GM10266 (cell line): ENCODE data around the gene FAM193A.
"Not testable (repeated sequence)": the region's sequence is repeated elsewhere in the genome, so short reads cannot be mapped to it uniquely, and the experiment has no call there.

Source experiments
- DNase-seq: peaks from one replicate; pipeline ENCODE4 v3.0.0; 2012; ENCODE audit errors: extremely low spot score
- TF ChIP-seq, protein P1 (sequence below): IDR thresholded peaks from 2 replicates; pipeline ENCODE4 v1.5.1; 2012; ENCODE audit warnings: mild to moderate bottlenecking, low read depth; ENCODE audit not compliant: control insufficient read depth, insufficient read depth; ENCODE audit errors: missing control alignments

FAM193A gene

DNA sequence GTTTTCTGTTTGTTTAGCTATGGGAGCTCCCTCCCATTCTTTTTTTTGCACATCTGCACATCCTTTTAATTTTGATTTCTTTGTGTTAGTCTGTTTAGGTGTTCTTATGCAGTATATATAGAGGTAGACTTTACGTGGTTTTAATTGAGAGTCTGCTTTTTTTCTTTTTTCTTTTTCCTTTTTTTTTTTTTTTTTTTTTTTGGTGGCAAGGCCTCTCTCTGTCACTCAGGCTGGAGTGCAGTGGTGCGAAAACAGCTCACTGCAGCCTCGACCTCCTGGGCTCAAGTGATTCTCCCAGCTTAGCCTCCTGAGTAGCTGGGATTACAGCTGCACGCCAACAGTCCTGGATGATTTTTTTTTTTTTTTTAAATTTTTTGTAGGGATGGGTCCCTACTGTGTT is 68.2 kb downstream of the FAM193A start:
- DNase-seq, result no peak
- TF ChIP-seq, protein P1, sequence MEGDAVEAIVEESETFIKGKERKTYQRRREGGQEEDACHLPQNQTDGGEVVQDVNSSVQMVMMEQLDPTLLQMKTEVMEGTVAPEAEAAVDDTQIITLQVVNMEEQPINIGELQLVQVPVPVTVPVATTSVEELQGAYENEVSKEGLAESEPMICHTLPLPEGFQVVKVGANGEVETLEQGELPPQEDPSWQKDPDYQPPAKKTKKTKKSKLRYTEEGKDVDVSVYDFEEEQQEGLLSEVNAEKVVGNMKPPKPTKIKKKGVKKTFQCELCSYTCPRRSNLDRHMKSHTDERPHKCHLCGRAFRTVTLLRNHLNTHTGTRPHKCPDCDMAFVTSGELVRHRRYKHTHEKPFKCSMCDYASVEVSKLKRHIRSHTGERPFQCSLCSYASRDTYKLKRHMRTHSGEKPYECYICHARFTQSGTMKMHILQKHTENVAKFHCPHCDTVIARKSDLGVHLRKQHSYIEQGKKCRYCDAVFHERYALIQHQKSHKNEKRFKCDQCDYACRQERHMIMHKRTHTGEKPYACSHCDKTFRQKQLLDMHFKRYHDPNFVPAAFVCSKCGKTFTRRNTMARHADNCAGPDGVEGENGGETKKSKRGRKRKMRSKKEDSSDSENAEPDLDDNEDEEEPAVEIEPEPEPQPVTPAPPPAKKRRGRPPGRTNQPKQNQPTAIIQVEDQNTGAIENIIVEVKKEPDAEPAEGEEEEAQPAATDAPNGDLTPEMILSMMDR, result no peak

DNA sequence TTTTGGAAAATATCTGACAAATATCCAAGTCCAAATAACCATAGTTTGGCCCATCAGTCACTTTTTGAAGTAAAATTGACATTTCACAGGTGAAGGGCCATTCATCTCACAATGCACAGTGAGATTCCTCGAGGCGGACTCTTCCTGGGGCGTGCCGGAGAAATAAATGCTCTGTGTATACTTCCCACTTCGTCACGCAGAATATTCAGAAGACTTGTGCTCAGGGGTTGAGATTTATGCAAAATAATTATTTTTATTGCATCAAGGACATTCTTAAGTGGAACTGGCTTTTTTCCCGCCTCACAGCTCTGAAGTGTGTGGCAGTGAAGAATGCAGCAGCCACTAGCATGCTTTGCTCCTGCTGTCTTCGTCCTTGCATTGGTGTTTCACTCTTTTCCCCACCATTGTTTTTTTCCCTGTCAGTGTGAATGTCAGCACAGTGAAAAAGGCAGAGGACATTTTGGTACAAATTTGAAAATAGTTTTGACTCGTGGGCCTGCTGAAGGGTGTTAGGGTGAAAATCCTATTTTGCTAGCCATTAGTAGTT is 70.6 kb downstream of the FAM193A start:
- TF ChIP-seq, protein P1, result no peak
- DNase-seq, result no peak

GRCh38 chr4:2607822-2608221 is 71.4 kb downstream of the FAM193A start:
- DNase-seq, result no peak
- TF ChIP-seq, protein P1, result no peak

DNA sequence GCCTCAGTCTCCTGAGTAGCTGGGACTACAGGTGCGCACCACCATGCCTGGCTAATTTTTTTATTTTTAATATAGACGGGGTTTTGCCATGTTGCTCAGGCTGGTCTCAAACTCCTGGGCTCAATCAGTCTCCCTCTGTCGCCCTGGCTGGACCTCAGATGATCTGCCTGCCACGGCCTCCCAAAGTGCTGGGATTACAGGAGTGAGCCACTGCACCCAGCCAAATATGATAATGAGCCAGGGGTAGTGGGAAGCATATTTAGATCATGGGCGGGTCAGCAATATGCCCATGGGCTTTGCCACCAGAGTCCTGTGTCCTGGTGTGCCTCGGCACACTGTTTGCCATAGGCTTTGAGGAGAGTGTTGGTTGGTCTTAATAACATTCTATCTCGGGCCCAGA is 71.8 kb downstream of the FAM193A start:
- TF ChIP-seq, protein P1, result no peak
- DNase-seq, result no peak

GRCh38 chr4:2615821-2616220 is 79.4 kb downstream of the FAM193A start:
- DNase-seq, result no peak
- TF ChIP-seq, protein P1, result no peak

DNA sequence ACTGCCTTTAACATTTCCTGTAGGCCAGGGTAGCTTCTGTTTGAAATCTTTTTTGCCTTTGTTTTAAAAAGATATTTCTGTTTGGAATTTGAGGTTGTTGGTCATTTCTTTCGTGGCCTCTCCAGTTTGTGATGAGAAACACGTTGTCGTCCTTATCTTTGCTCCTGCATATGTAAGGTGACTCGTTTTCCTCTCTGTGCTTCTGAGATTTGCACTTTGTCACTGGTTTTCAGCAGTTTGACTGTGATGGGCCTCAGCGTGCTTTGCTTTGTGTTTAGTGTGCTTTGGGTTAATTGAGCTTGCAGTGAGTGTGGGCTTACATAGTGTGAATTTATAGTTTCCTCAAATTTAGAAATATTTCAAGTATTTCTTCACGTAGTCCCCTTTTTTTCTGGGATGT is 81.5 kb downstream of the FAM193A start:
- no peak for DNase-seq
- TF ChIP-seq, protein P1, result no peak

- DNase-seq, result not testable (repeated sequence)
These were observed 82.3 kb downstream of the FAM193A start for GRCh38 chr4:2618729-2619128.

- TF ChIP-seq, protein P1, result no peak
- no peak for DNase-seq
These were observed 83.0 kb downstream of the FAM193A start for GRCh38 chr4:2619459-2619858.
